SIG-M5 treated with dmso at 0.1 percent for 504 hours (cell line): ENCODE results near the gene PPP6C.

ENCODE experiments used
- DNase-seq: peaks from one replicate; lab custom pipeline; 2025; ENCODE audit not compliant: unreplicated experiment; lab: John Stamatoyannopoulos, UW

Gene PPP6C

DNA sequence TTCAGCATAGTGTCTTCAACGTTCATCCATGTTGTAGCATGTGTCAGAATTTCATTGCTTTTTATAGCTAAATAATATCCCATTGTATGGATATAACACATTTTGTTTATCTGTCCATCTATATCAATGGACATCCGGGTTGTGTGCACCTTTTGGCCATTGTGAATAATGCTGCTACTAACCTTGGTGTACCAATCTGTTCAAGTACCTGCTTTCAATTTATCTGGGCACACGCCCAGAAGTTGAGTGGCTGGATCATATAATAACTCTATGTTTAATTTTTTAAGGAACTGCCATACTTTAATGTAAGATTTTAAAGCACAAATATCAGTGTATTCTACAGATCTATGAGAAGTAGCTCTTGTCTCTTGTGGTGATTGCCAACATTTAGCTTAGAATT is 89.8 kb downstream of the PPP6C start:
- no peak for DNase-seq
